Measurements from ENCODE around the gene FOXC1. TPM values are rescaled to one million over a fixed set of nuclear protein-coding genes. Genes with fewer than 3 reads are reported as not detected.
A peak's percentile ranks its signal among the peaks of the same experiment; 100 is the strongest.

Gene FOXC1
- total RNA-seq, 4 donors from 2014 or later: 7.1 to 39.2 (median 27.5) TPM

GRCh38 chr6:1605004-1605892 is 4.5 kb upstream of the FOXC1 start:
- H3K4me3 ChIP-seq (ENCODE audit: low read depth, poor library complexity, severe bottlenecking): peak overlapping the region; percentile 23
- intact Hi-C loops (cut with DNase I; ENCODE audit: low total_unique reads): loop anchor here (2.0 to 5.0 kb wide), 2 partner anchors 747 to 1030 kb away; no protein-coding TSS in a partner anchor
- DNase-seq (ENCODE audit: low spot score in 2 of 2): peak in 1 of 2 donors; percentile 84
- WGBS, 2 donors: 15 to 27% methylated on average over 40 to 64 of the region's 65 CpGs
- TF ChIP-seq POLR2A (IDR thresholded peaks at IDR 0.05): no peak
- TF ChIP-seq, protein P1, sequence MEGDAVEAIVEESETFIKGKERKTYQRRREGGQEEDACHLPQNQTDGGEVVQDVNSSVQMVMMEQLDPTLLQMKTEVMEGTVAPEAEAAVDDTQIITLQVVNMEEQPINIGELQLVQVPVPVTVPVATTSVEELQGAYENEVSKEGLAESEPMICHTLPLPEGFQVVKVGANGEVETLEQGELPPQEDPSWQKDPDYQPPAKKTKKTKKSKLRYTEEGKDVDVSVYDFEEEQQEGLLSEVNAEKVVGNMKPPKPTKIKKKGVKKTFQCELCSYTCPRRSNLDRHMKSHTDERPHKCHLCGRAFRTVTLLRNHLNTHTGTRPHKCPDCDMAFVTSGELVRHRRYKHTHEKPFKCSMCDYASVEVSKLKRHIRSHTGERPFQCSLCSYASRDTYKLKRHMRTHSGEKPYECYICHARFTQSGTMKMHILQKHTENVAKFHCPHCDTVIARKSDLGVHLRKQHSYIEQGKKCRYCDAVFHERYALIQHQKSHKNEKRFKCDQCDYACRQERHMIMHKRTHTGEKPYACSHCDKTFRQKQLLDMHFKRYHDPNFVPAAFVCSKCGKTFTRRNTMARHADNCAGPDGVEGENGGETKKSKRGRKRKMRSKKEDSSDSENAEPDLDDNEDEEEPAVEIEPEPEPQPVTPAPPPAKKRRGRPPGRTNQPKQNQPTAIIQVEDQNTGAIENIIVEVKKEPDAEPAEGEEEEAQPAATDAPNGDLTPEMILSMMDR (IDR thresholded peaks at IDR 0.05): no peak

DNA sequence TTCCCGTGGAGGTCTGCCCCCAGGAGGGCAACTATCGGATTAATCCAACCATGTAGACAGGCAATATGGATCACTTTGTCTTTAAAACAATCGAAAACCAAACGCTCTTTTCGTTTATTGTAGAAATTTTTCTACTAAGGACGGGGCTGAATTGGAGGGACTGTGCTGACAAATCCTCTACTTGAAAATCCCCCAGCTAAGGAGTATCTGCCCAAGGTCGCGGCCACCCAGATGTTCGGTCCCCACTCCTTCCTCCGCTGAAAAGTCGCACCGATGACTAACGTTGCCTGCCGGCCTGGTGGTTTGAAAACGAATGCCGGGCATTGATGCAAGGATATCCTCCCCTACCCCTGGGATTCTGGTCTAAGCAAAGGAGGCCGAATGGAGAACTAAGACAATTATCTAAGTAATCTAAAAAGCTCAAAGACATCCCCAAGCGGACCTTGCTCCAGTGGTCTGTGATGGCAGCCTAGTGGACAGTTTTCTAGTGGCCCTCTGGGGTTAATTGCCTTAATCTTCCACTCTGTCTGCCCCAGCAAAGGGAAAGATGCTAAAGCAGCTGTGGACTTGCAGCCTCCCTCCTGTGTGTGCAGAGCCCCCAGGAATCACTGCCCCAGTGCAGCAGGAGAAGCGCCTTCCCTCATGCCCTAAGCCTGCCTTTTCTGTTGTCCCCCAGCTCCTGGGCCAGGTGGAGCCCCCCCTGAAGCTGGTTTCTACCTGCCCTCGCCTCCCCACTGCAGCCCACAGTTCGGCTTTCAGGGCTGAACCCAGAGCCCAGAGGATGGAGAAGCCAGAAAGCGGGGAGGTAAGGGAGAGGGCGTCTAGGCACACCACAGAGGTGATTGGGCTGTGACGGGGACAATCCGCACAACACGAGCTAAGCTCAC is 3.6 kb upstream of the FOXC1 start:
- intact Hi-C loops (cut with DNase I; ENCODE audit: low total_unique reads): loop anchor here (2.0 to 5.0 kb wide), 2 partner anchors 746 to 1029 kb away; no protein-coding TSS in a partner anchor
- WGBS, 2 donors: 41 to 43% methylated on average over 26 of the region's 26 CpGs
- peak in 1 of 2 donors; percentile 66 for DNase-seq (ENCODE audit: low spot score in 2 of 2)
- H3K4me3 ChIP-seq (ENCODE audit: low read depth, poor library complexity, severe bottlenecking): no peak overlapping the region
- no peak for TF ChIP-seq POLR2A (IDR thresholded peaks at IDR 0.05)
- TF ChIP-seq, protein P1 (IDR thresholded peaks at IDR 0.05): no peak

GRCh38 chr6:1606780-1607515 is 2.8 kb upstream of the FOXC1 start:
- WGBS, 2 donors: 18 to 21% methylated on average over 21 to 22 of the region's 22 CpGs
- TF ChIP-seq POLR2A (IDR thresholded peaks at IDR 0.05): no peak
- TF ChIP-seq, protein P1 (IDR thresholded peaks at IDR 0.05): no peak
- DNase-seq (ENCODE audit: low spot score in 2 of 2): no peak
- H3K4me3 ChIP-seq (ENCODE audit: low read depth, poor library complexity, severe bottlenecking): no peak overlapping the region
- intact Hi-C loops (cut with DNase I; ENCODE audit: low total_unique reads): loop anchor here (5.0 kb wide), 1 partner anchor 745 kb away; no protein-coding TSS in a partner anchor

DNA sequence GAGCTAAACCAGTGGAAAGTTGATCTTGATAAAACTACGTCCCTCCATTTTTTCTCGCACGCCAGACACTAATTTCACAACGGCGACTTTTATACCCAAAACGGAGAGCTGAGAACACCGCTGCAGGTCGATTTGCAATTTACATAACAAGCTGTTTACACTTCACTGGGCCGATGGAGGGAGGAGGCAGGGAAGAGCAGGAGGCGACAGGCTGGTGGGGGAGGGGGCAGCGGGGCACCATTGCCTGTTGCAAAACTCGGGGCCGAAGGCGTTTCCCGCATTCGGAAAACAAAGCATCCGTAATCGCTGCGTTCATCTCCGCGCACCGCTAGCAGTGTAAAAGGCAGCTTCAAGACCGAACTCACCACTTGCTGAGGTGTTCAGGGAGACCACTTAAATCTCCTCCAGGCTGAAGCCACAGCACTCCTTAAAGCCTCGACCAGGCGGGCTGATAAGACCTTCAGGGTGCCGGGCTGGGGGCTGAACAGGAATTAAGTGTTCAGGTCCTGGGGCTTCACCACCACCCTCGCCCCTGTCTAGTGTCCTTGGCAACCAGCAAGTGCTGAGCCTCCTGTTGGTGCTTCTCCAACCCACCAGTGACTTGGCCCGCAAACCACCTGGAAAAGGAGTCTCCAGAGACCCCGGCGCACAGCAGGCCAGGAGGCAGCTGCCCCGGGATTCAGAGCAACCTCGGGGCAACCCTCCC is 2.0 kb upstream of the FOXC1 start:
- no peak for TF ChIP-seq POLR2A (IDR thresholded peaks at IDR 0.05)
- TF ChIP-seq, protein P1 (IDR thresholded peaks at IDR 0.05): no peak
- no peak overlapping the region for H3K4me3 ChIP-seq (ENCODE audit: low read depth, poor library complexity, severe bottlenecking)
- intact Hi-C loops (cut with DNase I; ENCODE audit: low total_unique reads): loop anchor here (5.0 kb wide), 1 partner anchor 745 kb away; no protein-coding TSS in a partner anchor
- peak in 1 of 2 donors; percentile 85 for DNase-seq (ENCODE audit: low spot score in 2 of 2)
- WGBS, 2 donors: 10 to 30% methylated on average over 28 to 32 of the region's 32 CpGs
